Stimulated activated CD8-positive, alpha-beta memory T cell treated with anti-CD3 and anti-CD28 coated beads, Interleukin-2, amount 100 ng/mL, for 1 hour (primary cell): ENCODE data around the gene NIPBL.
"Not testable (repeated sequence)": the region's sequence is repeated elsewhere in the genome, so short reads cannot be mapped to it uniquely, and the experiment has no call there.

Experiments used
- DNase-seq, 2 donors: peaks; one replicate each; pipeline ENCODE4 v3.0.0-alpha.2; 2020; ENCODE audit warnings: low read depth in 2 of 2

Gene NIPBL

GRCh38 chr5:36879274-36880033, 2.9 kb downstream of the NIPBL start:
- no peak for DNase-seq

GRCh38 chr5:36880761-36881160, 4.2 kb downstream of the NIPBL start:
- DNase-seq, result no peak

- DNase-seq, result no peak
Observed at GRCh38 chr5:36881304-36881703, 4.7 kb downstream of the NIPBL start.

GRCh38 chr5:36881807-36882206, 5.2 kb downstream of the NIPBL start:
- no peak for DNase-seq

- DNase-seq, result no peak
Observed at GRCh38 chr5:36882250-36882649, 5.7 kb downstream of the NIPBL start.

GRCh38 chr5:36883894-36884462, 7.4 kb downstream of the NIPBL start:
- DNase-seq, result no peak

- no peak for DNase-seq
Observed at GRCh38 chr5:36885149-36885548, 8.6 kb downstream of the NIPBL start.

GRCh38 chr5:36885566-36886485, 9.3 kb downstream of the NIPBL start:
- no peak for DNase-seq

GRCh38 chr5:36886791-36887190, 10.2 kb downstream of the NIPBL start:
- no peak for DNase-seq

- no peak for DNase-seq
Observed at GRCh38 chr5:36887532-36887931, 11.0 kb downstream of the NIPBL start.

- DNase-seq, result no peak
Observed at GRCh38 chr5:36888303-36888702, 11.7 kb downstream of the NIPBL start.

GRCh38 chr5:36889264-36889663, 12.7 kb downstream of the NIPBL start:
- DNase-seq, result no peak

GRCh38 chr5:36891266-36891665, 14.7 kb downstream of the NIPBL start:
- no peak for DNase-seq

- not testable (repeated sequence) for DNase-seq
Observed at GRCh38 chr5:36892085-36892830, 15.7 kb downstream of the NIPBL start.

- DNase-seq, result no peak
Observed at GRCh38 chr5:36894954-36895353, 18.4 kb downstream of the NIPBL start.

GRCh38 chr5:36896476-36896875, 19.9 kb downstream of the NIPBL start:
- no peak for DNase-seq

- DNase-seq, result no peak
Observed at GRCh38 chr5:36897616-36898015, 21.0 kb downstream of the NIPBL start.

GRCh38 chr5:36899860-36900259, 23.3 kb downstream of the NIPBL start:
- no peak for DNase-seq

- no peak for DNase-seq
Observed at GRCh38 chr5:36900283-36900682, 23.7 kb downstream of the NIPBL start.

GRCh38 chr5:36901077-36901476, 24.5 kb downstream of the NIPBL start:
- not testable (repeated sequence) for DNase-seq

GRCh38 chr5:36901856-36902255, 25.3 kb downstream of the NIPBL start:
- no peak for DNase-seq

- no peak for DNase-seq
Observed at GRCh38 chr5:36902353-36902752, 25.8 kb downstream of the NIPBL start.
